ENCODE results near the gene FAM120AOS. TPM values are rescaled to one million over a fixed set of nuclear protein-coding genes. Genes with fewer than 3 reads are reported as not detected.

Gene FAM120AOS
- total and polyA plus RNA-seq, 2 of the 8 experiments (the other 6 are each of a cell fraction or from before 2014, with no cell fraction given), result 29.6 to 37.6 TPM

GRCh38 chr9:93415176-93415690 lies 38.1 kb downstream of the FAM120AOS start:
- H2AFZ ChIP-seq (ENCODE audit: low read length), result no peak overlapping the region
- H3K4ac ChIP-seq (replicated peaks; ENCODE audit: insufficient read length, low read depth, low read length), result no peak overlapping the region
- no peak overlapping the region for H3K27ac ChIP-seq (ENCODE audit: low read depth, low read length)
- H2AK5ac ChIP-seq (ENCODE audit: low read depth, low read length), result no peak overlapping the region
- H4K8ac ChIP-seq (ENCODE audit: extremely low read depth, insufficient read depth, low read length), result no peak overlapping the region
- DNase-seq (ENCODE audit: low read depth in 1 of 2, low spot score in 2 of 2) (no peak), FAIRE-seq (no peak)
- no peak overlapping the region for H2BK15ac ChIP-seq (ENCODE audit: low read length)
- ChIA-PET CTCF (ENCODE audit: partially characterized antibody) (interaction anchor here (0.6 kb wide), 1 partner anchor 298 kb away, joined by 3 read pairs; no protein-coding TSS in a partner anchor), POLR2A (ENCODE audit: partially characterized antibody) (interaction anchor here (0.9 kb wide), 1 partner anchor 57 kb away, joined by 3 read pairs; no protein-coding TSS in a partner anchor)
- H4K91ac ChIP-seq (replicated peaks; ENCODE audit: insufficient read length, low read length), result no peak overlapping the region
- H3K23ac ChIP-seq (ENCODE audit: insufficient read length), result no peak overlapping the region
- no peaks in the 10 kb centered on the region for H3K79me1 ChIP-seq (ENCODE audit: low read depth, low read length)
- H2BK5ac ChIP-seq (ENCODE audit: low read depth, low read length), result no peak overlapping the region
- H2BK12ac ChIP-seq (ENCODE audit: low read depth, low read length), result no peak overlapping the region
- no peaks in the 10 kb centered on the region for H3K4me1 ChIP-seq (replicated peaks in 1 of 4; ENCODE audit: control insufficient read depth in 3 of 4, insufficient read depth in 4 of 4, low read length in 3 of 4)
- H3K9me3 ChIP-seq (ENCODE audit: insufficient read depth in 2 of 2, low read depth in 1 of 2, low read length in 1 of 2), result no peaks in the 10 kb centered on the region; a peak in 1 of 4 replicates
- H2BK120ac ChIP-seq (replicated peaks; ENCODE audit: low read depth, low read length), result no peak overlapping the region
- no peak overlapping the region for H3K56ac ChIP-seq (replicated peaks; ENCODE audit: insufficient read length, low read depth, low read length)
- 85% methylated on average over 2 of the region's 2 CpGs; no CpG with 5 or more reads in 1 of the 2 experiments for WGBS, 2 experiments (ENCODE audit: extremely low coverage in 1 of 2, insufficient coverage in 1 of 2, insufficient read length in 1 of 2, insufficient replicate concordance in 2 of 2, low coverage in 1 of 2, low lambda C conversion rate in 2 of 2, missing lambda C conversion rate in 1 of 2)
- H3K18ac ChIP-seq (ENCODE audit: extremely low read depth, low read length), result no peak overlapping the region
- H4K20me1 ChIP-seq (replicated peaks in 1 of 2; ENCODE audit: control insufficient read depth in 1 of 2, insufficient read depth in 2 of 2, low read length in 2 of 2), result no peaks in the 10 kb centered on the region
- no peaks in the 10 kb centered on the region for H3K23me2 ChIP-seq (ENCODE audit: low read depth, low read length)
- no peak overlapping the region for H3K14ac ChIP-seq (ENCODE audit: insufficient read length)
- no peaks in the 10 kb centered on the region for H3K36me3 ChIP-seq (ENCODE audit: control insufficient read depth in 2 of 4, insufficient read depth in 4 of 4, low read length in 3 of 4)
- no peak overlapping the region for H2BK20ac ChIP-seq (ENCODE audit: low read length)
- H3K4me2 ChIP-seq (ENCODE audit: insufficient read depth in 1 of 2, low read depth in 2 of 2, low read length in 2 of 2), result no peak overlapping the region
- no peak overlapping the region for H4K5ac ChIP-seq (ENCODE audit: insufficient read length, low read depth, low read length)
- no peak overlapping the region for H3K9ac ChIP-seq (replicated peaks in 1 of 4; ENCODE audit: extremely low read depth in 1 of 4, low read depth in 3 of 4, low read length in 3 of 4)
- no peaks in the 10 kb centered on the region for H3K79me2 ChIP-seq (ENCODE audit: control insufficient read depth in 1 of 2, insufficient read depth in 2 of 2, low read length in 2 of 2)
- no peaks in the 10 kb centered on the region for H3K27me3 ChIP-seq (replicated peaks in 1 of 4; ENCODE audit: control insufficient read depth in 3 of 4, extremely low read depth in 1 of 4, insufficient read depth in 3 of 4, low read length in 3 of 4)
- H3K4me3 ChIP-seq (ENCODE audit: extremely low read depth in 1 of 4, insufficient read depth in 2 of 4, low read depth in 3 of 4, low read length in 4 of 4), result no peak overlapping the region
- TF ChIP-seq, protein P1, sequence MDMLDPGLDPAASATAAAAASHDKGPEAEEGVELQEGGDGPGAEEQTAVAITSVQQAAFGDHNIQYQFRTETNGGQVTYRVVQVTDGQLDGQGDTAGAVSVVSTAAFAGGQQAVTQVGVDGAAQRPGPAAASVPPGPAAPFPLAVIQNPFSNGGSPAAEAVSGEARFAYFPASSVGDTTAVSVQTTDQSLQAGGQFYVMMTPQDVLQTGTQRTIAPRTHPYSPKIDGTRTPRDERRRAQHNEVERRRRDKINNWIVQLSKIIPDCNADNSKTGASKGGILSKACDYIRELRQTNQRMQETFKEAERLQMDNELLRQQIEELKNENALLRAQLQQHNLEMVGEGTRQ (IDR thresholded peaks at IDR 0.05; ENCODE audit: low read length), result no peak
- TF ChIP-seq TEAD4 (IDR thresholded peaks at IDR 0.05; ENCODE audit: low read depth, low read length) (no peak), RNF2 (IDR thresholded peaks at IDR 0.05; ENCODE audit: borderline replicate concordance, low read depth, low read length, missing control alignments, poor library complexity, severe bottlenecking) (no peak)
